ENCODE data around the gene RPL10.
A peak's percentile ranks its signal among the peaks of the same experiment; 100 is the strongest.
"Not testable (repeated sequence)": the region's sequence is repeated elsewhere in the genome, so short reads cannot be mapped to it uniquely, and the experiment has no call there.

The RPL10 gene

GRCh38 chrX:154378059-154378798 lies 19.9 kb upstream of the RPL10 start:
- DNase-seq (ENCODE audit: low read depth in 2 of 2): no peak

GRCh38 chrX:154378799-154379568 lies 19.2 kb upstream of the RPL10 start, which contains the start of gene EMD:
Gene EMD (plus strand): TSS chrX:154379295. CDS start chrX:154379485, 190 bp downstream.
- DNase-seq (ENCODE audit: low read depth in 2 of 2): peak; percentile 91 to 92

- no peak for DNase-seq (ENCODE audit: low read depth in 2 of 2)
These were observed 18.6 kb upstream of the RPL10 start for GRCh38 chrX:154379569-154379951.

- DNase-seq (ENCODE audit: low read depth in 2 of 2): no peak
These were observed 18.0 kb upstream of the RPL10 start for GRCh38 chrX:154380153-154380552.

- DNase-seq (ENCODE audit: low read depth in 2 of 2): no peak
These were observed 17.4 kb upstream of the RPL10 start for GRCh38 chrX:154380787-154381186.

GRCh38 chrX:154381271-154381670 lies 16.9 kb upstream of the RPL10 start:
- DNase-seq (ENCODE audit: low read depth in 2 of 2): no peak

GRCh38 chrX:154382483-154383069 lies 15.6 kb upstream of the RPL10 start:
- no peak for DNase-seq (ENCODE audit: low read depth in 2 of 2)

GRCh38 chrX:154383359-154384283 lies 14.6 kb upstream of the RPL10 start:
- no peak for DNase-seq (ENCODE audit: low read depth in 2 of 2)

GRCh38 chrX:154384284-154384892 lies 13.8 kb upstream of the RPL10 start:
- DNase-seq (ENCODE audit: low read depth in 2 of 2): no peak

GRCh38 chrX:154388094-154388493 lies 10.1 kb upstream of the RPL10 start:
- DNase-seq (ENCODE audit: low read depth in 2 of 2): not testable (repeated sequence)

GRCh38 chrX:154388649-154389048 lies 9.5 kb upstream of the RPL10 start:
- not testable (repeated sequence) for DNase-seq (ENCODE audit: low read depth in 2 of 2)

- not testable (repeated sequence) for DNase-seq (ENCODE audit: low read depth in 2 of 2)
These were observed 8.1 kb upstream of the RPL10 start for GRCh38 chrX:154389812-154390747.

- not testable (repeated sequence) for DNase-seq (ENCODE audit: low read depth in 2 of 2)
These were observed 1.8 kb upstream of the RPL10 start for GRCh38 chrX:154396363-154396762.

GRCh38 chrX:154396973-154397887 lies 947 bp upstream of the RPL10 start:
- peak; percentile 41 to 58 for DNase-seq (ENCODE audit: low read depth in 2 of 2)

GRCh38 chrX:154398668-154399526 lies 720 bp downstream of the RPL10 start:
- DNase-seq (ENCODE audit: low read depth in 2 of 2): peak; percentile 66 to 70

- no peak for DNase-seq (ENCODE audit: low read depth in 2 of 2)
These were observed 1.6 kb downstream of the RPL10 start for GRCh38 chrX:154399527-154400368.

- not testable (repeated sequence) for DNase-seq (ENCODE audit: low read depth in 2 of 2)
These were observed 2.2 kb downstream of the RPL10 start for GRCh38 chrX:154400369-154400817.
